HG02642 (cell line): ENCODE measurements around the gene DYNC2I2.
"Not testable (repeated sequence)": the region's sequence is repeated elsewhere in the genome, so short reads cannot be mapped to it uniquely, and the experiment has no call there.

ENCODE experiments used
- ATAC-seq: cut with Tn5 transposase; IDR thresholded peaks from one replicate; pipeline ENCODE4 v1.9.1; 2021; ENCODE audit warnings: mild to moderate bottlenecking; ENCODE audit not compliant: unreplicated experiment, poor library complexity

The DYNC2I2 gene

GRCh38 chr9:128687453-128687852 is 30.8 kb upstream of the DYNC2I2 start:
- ATAC-seq: no peak

GRCh38 chr9:128685636-128686489 is 29.2 kb upstream of the DYNC2I2 start:
- ATAC-seq: no peak

- ATAC-seq: peak; percentile 30
Measured at GRCh38 chr9:128684325-128685199, 27.9 kb upstream of the DYNC2I2 start.

- no peak for ATAC-seq
Measured at GRCh38 chr9:128684065-128684324, 27.3 kb upstream of the DYNC2I2 start.

- ATAC-seq: peak; percentile 34
Measured at GRCh38 chr9:128683340-128684064, 26.9 kb upstream of the DYNC2I2 start.

- no peak for ATAC-seq
Measured at GRCh38 chr9:128677794-128678193, 21.1 kb upstream of the DYNC2I2 start.

GRCh38 chr9:128675382-128675781 is 18.7 kb upstream of the DYNC2I2 start:
- no peak for ATAC-seq

GRCh38 chr9:128669786-128670185 is 13.1 kb upstream of the DYNC2I2 start:
- ATAC-seq: no peak

GRCh38 chr9:128666481-128666941 is 9.9 kb upstream of the DYNC2I2 start:
- not testable (repeated sequence) for ATAC-seq

GRCh38 chr9:128657796-128658195 is 1.1 kb upstream of the DYNC2I2 start:
- ATAC-seq: no peak

- no peak for ATAC-seq
Measured at GRCh38 chr9:128657344-128657704, 677 bp upstream of the DYNC2I2 start.

- no peak for ATAC-seq
Measured at GRCh38 chr9:128654481-128654880, 2.2 kb downstream of the DYNC2I2 start.

- ATAC-seq: no peak
Measured at GRCh38 chr9:128653908-128654307, 2.7 kb downstream of the DYNC2I2 start.

GRCh38 chr9:128651798-128652197 is 4.8 kb downstream of the DYNC2I2 start:
- ATAC-seq: no peak

GRCh38 chr9:128648206-128648605 is 8.4 kb downstream of the DYNC2I2 start:
- not testable (repeated sequence) for ATAC-seq

GRCh38 chr9:128643519-128644300 is 12.9 kb downstream of the DYNC2I2 start:
- ATAC-seq: peak; percentile 73

- ATAC-seq: no peak
Measured at GRCh38 chr9:128642675-128643245, 13.9 kb downstream of the DYNC2I2 start.

- no peak for ATAC-seq
Measured at GRCh38 chr9:128640603-128641002, 16.0 kb downstream of the DYNC2I2 start.

GRCh38 chr9:128638580-128638979 is 18.1 kb downstream of the DYNC2I2 start:
- no peak for ATAC-seq

GRCh38 chr9:128637656-128638055 is 19.0 kb downstream of the DYNC2I2 start:
- ATAC-seq: no peak
